GM19438 (cell line): ENCODE data around the gene FER1L5.

Experiments
- ATAC-seq: cut with Tn5 transposase; IDR thresholded peaks from one replicate; pipeline ENCODE4 v1.9.1; 2021; ENCODE audit warnings: low read depth; ENCODE audit not compliant: unreplicated experiment

FER1L5 gene

GRCh38 chr2:96679848-96680247 lies 37.3 kb downstream of the FER1L5 start:
- no peak for ATAC-seq

GRCh38 chr2:96680561-96681141 lies 38.1 kb downstream of the FER1L5 start:
- ATAC-seq, result no peak

- no peak for ATAC-seq
These were observed 39.0 kb downstream of the FER1L5 start for GRCh38 chr2:96681540-96681939.

GRCh38 chr2:96683307-96683706 lies 40.7 kb downstream of the FER1L5 start:
- no peak for ATAC-seq

- ATAC-seq, result no peak
These were observed 41.6 kb downstream of the FER1L5 start for GRCh38 chr2:96683972-96684820.

GRCh38 chr2:96684883-96685576 lies 42.5 kb downstream of the FER1L5 start:
- ATAC-seq, result no peak

- no peak for ATAC-seq
These were observed 43.3 kb downstream of the FER1L5 start for GRCh38 chr2:96685577-96686459.

GRCh38 chr2:96687266-96687665 lies 44.7 kb downstream of the FER1L5 start:
- ATAC-seq, result no peak

- ATAC-seq, result no peak
These were observed 45.4 kb downstream of the FER1L5 start for GRCh38 chr2:96687711-96688640.

GRCh38 chr2:96688649-96689430 lies 46.3 kb downstream of the FER1L5 start:
- ATAC-seq, result no peak

- no peak for ATAC-seq
These were observed 46.9 kb downstream of the FER1L5 start for GRCh38 chr2:96689431-96689991.

- ATAC-seq, result no peak
These were observed 47.9 kb downstream of the FER1L5 start for GRCh38 chr2:96690306-96691021.

- no peak for ATAC-seq
These were observed 48.6 kb downstream of the FER1L5 start for GRCh38 chr2:96691022-96691612.

- ATAC-seq, result no peak
These were observed 49.8 kb downstream of the FER1L5 start for GRCh38 chr2:96692094-96692971.

- no peak for ATAC-seq
These were observed 51.0 kb downstream of the FER1L5 start for GRCh38 chr2:96693286-96694200.
